MM.1S (cell line): ENCODE data around the gene SLC28A3.

ENCODE experiments used
- DNase-seq: peaks from one replicate; pipeline ENCODE4 v3.0.0-alpha.2; 2015
- H2AFZ ChIP-seq: fragments of 300-600 bp; sonication (generic); 2 replicates; pipeline ENCODE4 v1.6.0; 2016; ENCODE audit warnings: antibody characterized with exemption, low read length
- H3F3A ChIP-seq: fragments of 300-600 bp; sonication (generic); 2 replicates; pipeline ENCODE4 v1.6.1; 2016; ENCODE audit warnings: mild to moderate bottlenecking, antibody characterized with exemption, low read length, moderate library complexity, mixed read lengths; ENCODE audit not compliant: insufficient read depth
- H3K27ac ChIP-seq: fragments of 300-600 bp; sonication (generic); 2 replicates; pipeline ENCODE4 v1.5.1; 2016; ENCODE audit warnings: mild to moderate bottlenecking, low read length
- H3K27me3 ChIP-seq: fragments of 300-600 bp; sonication (generic); replicated peaks from 2 replicates; pipeline ENCODE4 v1.6.0; 2016; ENCODE audit warnings: low read length; ENCODE audit not compliant: insufficient read depth
- H3K36me3 ChIP-seq: fragments of 300-600 bp; sonication (generic); replicated peaks from 2 replicates; pipeline ENCODE4 v1.6.1; 2016; ENCODE audit warnings: mild to moderate bottlenecking, low read length, mixed read lengths; ENCODE audit not compliant: insufficient read depth
- H3K4me1 ChIP-seq: fragments of 300-600 bp; sonication (generic); 2 replicates; pipeline ENCODE4 v1.6.1; 2016; ENCODE audit warnings: low read length, mixed read lengths
- H3K4me2 ChIP-seq: fragments of 300-600 bp; sonication (generic); 2 replicates; pipeline ENCODE4 v1.6.0; 2016; ENCODE audit warnings: low read depth, low read length
- H3K4me3 ChIP-seq: fragments of 300-600 bp; sonication (generic); 2 replicates; pipeline ENCODE4 v1.5.1; 2016; ENCODE audit warnings: low read length, mixed read lengths
- H3K79me2 ChIP-seq: fragments of 300-600 bp; sonication (generic); 2 replicates; pipeline ENCODE4 v1.6.1; 2016; ENCODE audit warnings: mixed run types, low read length, mixed read lengths
- H3K9ac ChIP-seq: fragments of 300-600 bp; sonication (generic); 2 replicates; pipeline ENCODE4 v1.6.1; 2016; ENCODE audit warnings: low read length, mixed read lengths
- H3K9me2 ChIP-seq: fragments of 300-600 bp; sonication (generic); replicated peaks from 2 replicates; pipeline ENCODE4 v1.6.1; 2016; ENCODE audit warnings: mild to moderate bottlenecking, low read length, mixed read lengths; ENCODE audit not compliant: insufficient read depth
- H3K9me3 ChIP-seq: fragments of 300-600 bp; sonication (generic); replicated peaks from 2 replicates; pipeline ENCODE4 v1.6.1; 2016; ENCODE audit warnings: mild to moderate bottlenecking, low read length, mixed read lengths; ENCODE audit not compliant: insufficient read depth
- H4K20me1 ChIP-seq: fragments of 300-600 bp; sonication (generic); 2 replicates; pipeline ENCODE4 v1.6.1; 2016; ENCODE audit warnings: mild to moderate bottlenecking, low read length, moderate library complexity, mixed read lengths; ENCODE audit not compliant: insufficient read depth
- CTCF ChIP-seq: fragments of 300-600 bp; sonication (generic); IDR thresholded peaks from 2 replicates; pipeline ENCODE4 v1.5.1; 2016; ENCODE audit warnings: antibody characterized with exemption, low read length, mixed read lengths
- EZH2 ChIP-seq: fragments of 300-600 bp; sonication (generic); optimal IDR thresholded peaks from 2 replicates; pipeline ENCODE3; 2017; ENCODE audit warnings: low read depth, mild to moderate bottlenecking, antibody characterized with exemption, low read length, mixed read lengths
- EZH2phosphoT487 ChIP-seq: fragments of 300-600 bp; sonication (generic); IDR thresholded peaks from 2 replicates; pipeline ENCODE4 v1.6.1; 2018; ENCODE audit warnings: antibody characterized with exemption, low read length

Gene SLC28A3

GRCh38 chr9:84301851-84302250, 38.7 kb downstream of the SLC28A3 start:
- H3K4me1 ChIP-seq: 0 out of 2 replicates have a peak, but pooled peaks cover under 1% of the 10 kb centered on the region
- no peak overlapping the region for H3K9ac ChIP-seq
- no peak overlapping the region for H3K27ac ChIP-seq
- H3K4me3 ChIP-seq: no peak overlapping the region
- H3K4me2 ChIP-seq: no peak overlapping the region
- no peaks in the 10 kb centered on the region for H3K36me3 ChIP-seq
- no peaks in the 10 kb centered on the region for H3K79me2 ChIP-seq
- TF ChIP-seq CTCF (no peak), EZH2 (no peak), EZH2phosphoT487 (no peak)
- no peak overlapping the region for H2AFZ ChIP-seq
- no peaks in the 10 kb centered on the region for H3F3A ChIP-seq
- H3K27me3 ChIP-seq: no peaks in the 10 kb centered on the region
- H3K9me3 ChIP-seq: no peaks in the 10 kb centered on the region
- H4K20me1 ChIP-seq: no peaks in the 10 kb centered on the region
- H3K9me2 ChIP-seq: no peaks in the 10 kb centered on the region
- no peak for DNase-seq

- Histone ChIP-seq H3K4me1 (peaks cover 14% of the 10 kb centered on the region), H3K9me3 (no peaks in the 10 kb centered on the region), H3K27me3 (no peaks in the 10 kb centered on the region), H3K4me2 (no peak overlapping the region), H2AFZ (no peak overlapping the region), H3K27ac (no peak overlapping the region), H3F3A (no peaks in the 10 kb centered on the region), H4K20me1 (no peaks in the 10 kb centered on the region), H3K9me2 (no peaks in the 10 kb centered on the region), H3K9ac (no peak overlapping the region), H3K79me2 (no peaks in the 10 kb centered on the region), H3K36me3 (no peaks in the 10 kb centered on the region), H3K4me3 (no peak overlapping the region)
- DNase-seq: no peak
- TF ChIP-seq EZH2phosphoT487 (no peak), EZH2 (no peak), CTCF (no peak)
Measured at GRCh38 chr9:84300271-84300670, 40.3 kb downstream of the SLC28A3 start.

GRCh38 chr9:84297162-84297821, 43.3 kb downstream of the SLC28A3 start:
- H3K36me3 ChIP-seq: no peaks in the 10 kb centered on the region

More at GRCh38 chr9:84297162-84297821, 43.3 kb downstream of the SLC28A3 start:
- Histone ChIP-seq H2AFZ (no peak overlapping the region), H4K20me1 (no peaks in the 10 kb centered on the region), H3K4me1 (peaks cover 25% of the 10 kb centered on the region), H3K9ac (no peak overlapping the region), H3K9me3 (no peaks in the 10 kb centered on the region), H3K4me3 (no peak overlapping the region), H3K27me3 (no peaks in the 10 kb centered on the region), H3K27ac (no peak overlapping the region), H3F3A (0 out of 2 replicates have a peak, but pooled peaks cover 6% of the 10 kb centered on the region), H3K79me2 (no peaks in the 10 kb centered on the region), H3K4me2 (no peak overlapping the region), H3K9me2 (no peaks in the 10 kb centered on the region)
- TF ChIP-seq CTCF: no peak
- no peak for DNase-seq
